Erythroblast (primary cell): Measurements from ENCODE around the gene GALNT18.

Experiments used
- GATA1 ChIP-seq: IDR thresholded peaks from 2 replicates; pipeline ENCODE4 v1.6.1; 2011; ENCODE audit warnings: low read depth, mild to moderate bottlenecking, control low read depth, low read length, moderate library complexity
- POLR2A ChIP-seq: IDR thresholded peaks from 2 replicates; pipeline ENCODE4 v1.6.1; 2011; ENCODE audit warnings: mild to moderate bottlenecking, low read length

GRCh38 chr11:11537372-11537771 is 84.4 kb downstream of the GALNT18 start:
- TF ChIP-seq POLR2A (no peak), GATA1 (no peak)
